HepG2 (cell line): ENCODE results near the gene EYA2. TPM values are rescaled to one million over a fixed set of nuclear protein-coding genes. Genes with fewer than 3 reads are reported as not detected.

Source experiments
- CERS6 ChIP-seq: sonication (generic); formaldehyde crosslinking; IDR thresholded peaks from 2 replicates; pipeline ENCODE4 v1.5.0; 2020; ENCODE audit warnings: missing genetic modification reagents
- EP300 ChIP-seq, 3 experiments: sonication (generic) in 1 of 3; formaldehyde crosslinking in 1 of 3; IDR thresholded peaks; 2 replicates each; pipeline versions ENCODE4 v1.5.1 to v1.6.1; 2011 to 2020; ENCODE audit warnings: low read depth in 2 of 3, low read length in 2 of 3, borderline replicate concordance in 1 of 3, improper control_type of control experiment in 1 of 3, mild to moderate bottlenecking in 1 of 3, missing genetic modification reagents in 1 of 3, moderate library complexity in 1 of 3
- IRF2 ChIP-seq: IDR thresholded peaks from 2 replicates; pipeline ENCODE4 v1.6.1; 2018; ENCODE audit warnings: missing genetic modification reagents, missing compliant biosample characterization
- RBAK ChIP-seq: sonication (generic); formaldehyde crosslinking; IDR thresholded peaks from 2 replicates; pipeline ENCODE4 v1.5.1; 2020; ENCODE audit warnings: mild to moderate bottlenecking, missing genetic modification reagents
- SNAPC4 ChIP-seq: sonication (generic); formaldehyde crosslinking; IDR thresholded peaks from 2 replicates; pipeline ENCODE4 v1.4.0; 2020; ENCODE audit warnings: mild to moderate bottlenecking, missing genetic modification reagents
- SOX5 ChIP-seq: IDR thresholded peaks from 2 replicates; pipeline ENCODE4 v1.6.1; 2016; ENCODE audit warnings: borderline replicate concordance
- TP53 ChIP-seq: sonication (generic); formaldehyde crosslinking; conservative IDR thresholded peaks from 2 replicates; pipeline ENCODE4 v1.4.0; 2020; ENCODE audit warnings: missing genetic modification reagents
- ZNF550 ChIP-seq: sonication (generic); formaldehyde crosslinking; IDR thresholded peaks from 2 replicates; pipeline ENCODE4 v1.4.0; 2020; ENCODE audit warnings: mild to moderate bottlenecking, missing genetic modification reagents, borderline replicate concordance
- ZNF687 ChIP-seq: sonication (generic); formaldehyde crosslinking; IDR thresholded peaks from 2 replicates; pipeline ENCODE4 v1.5.1; 2020; ENCODE audit warnings: mild to moderate bottlenecking, missing genetic modification reagents, moderate library complexity
- ZNF7 ChIP-seq: IDR thresholded peaks from 2 replicates; pipeline ENCODE4 v1.6.1; 2016; ENCODE audit warnings: missing biosample characterization, missing genetic modification reagents
- ZNF768 ChIP-seq: sonication (generic); formaldehyde crosslinking; IDR thresholded peaks from 2 replicates; pipeline ENCODE4 v1.4.0; 2020; ENCODE audit warnings: missing genetic modification reagents
- polyA plus RNA-seq, 8 experiments: library from polyadenylated mRNA; depleted of rRNA in 3 of 8; stranded (reverse) in 7 of 8; unstranded in 1 of 8; fragments of >200 nt; fragmentation: Illumina TruSeq in 4 of 8; extraction: Trizol in 4 of 8; gene quantifications; 2 replicates each; pipeline versions ENCODE4 v1.2.1 to v1.2.3, GENCODE V29; 2011 to 2016; ENCODE audit warnings: low read depth in 4 of 8, missing spikeins in 1 of 8, mixed read lengths in 1 of 8; ENCODE audit not compliant: insufficient read depth in 1 of 8
- total RNA-seq, 5 experiments: library from RNA; depleted of rRNA; stranded (reverse); fragments of >200 nt; fragmentation: Illumina TruSeq; extraction: Trizol; gene quantifications; 2 replicates each; pipeline ENCODE4 v1.2.3, GENCODE V29; 2016; ENCODE audit warnings: low read depth in 1 of 5
- TF ChIP-seq, protein P1 (sequence below): sonication (generic); formaldehyde crosslinking; IDR thresholded peaks from 2 replicates; pipeline ENCODE4 v1.8.0; 2022; ENCODE audit warnings: missing genetic modification reagents, mild to moderate bottlenecking, moderate library complexity, borderline replicate concordance
- TF ChIP-seq, protein P2 (sequence below): sonication (generic); formaldehyde crosslinking; IDR thresholded peaks from 2 replicates; pipeline ENCODE4 v1.4.0; 2020; ENCODE audit warnings: missing genetic modification reagents

The EYA2 gene
- total and polyA plus RNA-seq, 2 of the 13 experiments (the other 11 are each of a cell fraction or from before 2014, with no cell fraction given) = not detected

DNA sequence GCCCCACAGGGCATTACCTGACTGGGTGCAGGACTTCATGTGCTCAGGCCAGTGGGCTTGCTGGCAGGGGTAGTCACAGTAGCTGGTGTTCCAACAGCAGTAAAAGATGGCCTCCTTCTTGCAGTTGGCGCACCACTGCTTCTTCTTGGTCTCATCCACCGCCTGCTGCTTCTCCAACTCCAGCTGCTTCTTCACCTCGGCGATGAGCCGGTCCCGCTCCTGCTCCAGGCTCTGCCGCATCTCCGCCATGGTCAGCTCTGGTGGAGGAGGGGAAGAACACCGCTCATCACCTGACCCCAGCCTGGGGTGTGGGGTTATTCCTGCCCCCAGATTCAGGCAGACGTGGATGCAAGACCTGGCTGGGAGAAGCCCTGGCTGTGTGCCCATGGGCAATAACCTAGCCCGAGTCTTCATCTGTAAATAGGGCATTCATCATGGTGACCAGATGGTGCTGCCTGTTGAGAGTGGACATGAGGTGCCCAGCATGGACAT, 329.7 kb downstream of the EYA2 start (continued):
- TF ChIP-seq CERS6 (CRISPR knock-in tag) = 0 out of 2 replicates have a peak, but pooled peaks have one; percentile 3
- TF ChIP-seq, protein P1, sequence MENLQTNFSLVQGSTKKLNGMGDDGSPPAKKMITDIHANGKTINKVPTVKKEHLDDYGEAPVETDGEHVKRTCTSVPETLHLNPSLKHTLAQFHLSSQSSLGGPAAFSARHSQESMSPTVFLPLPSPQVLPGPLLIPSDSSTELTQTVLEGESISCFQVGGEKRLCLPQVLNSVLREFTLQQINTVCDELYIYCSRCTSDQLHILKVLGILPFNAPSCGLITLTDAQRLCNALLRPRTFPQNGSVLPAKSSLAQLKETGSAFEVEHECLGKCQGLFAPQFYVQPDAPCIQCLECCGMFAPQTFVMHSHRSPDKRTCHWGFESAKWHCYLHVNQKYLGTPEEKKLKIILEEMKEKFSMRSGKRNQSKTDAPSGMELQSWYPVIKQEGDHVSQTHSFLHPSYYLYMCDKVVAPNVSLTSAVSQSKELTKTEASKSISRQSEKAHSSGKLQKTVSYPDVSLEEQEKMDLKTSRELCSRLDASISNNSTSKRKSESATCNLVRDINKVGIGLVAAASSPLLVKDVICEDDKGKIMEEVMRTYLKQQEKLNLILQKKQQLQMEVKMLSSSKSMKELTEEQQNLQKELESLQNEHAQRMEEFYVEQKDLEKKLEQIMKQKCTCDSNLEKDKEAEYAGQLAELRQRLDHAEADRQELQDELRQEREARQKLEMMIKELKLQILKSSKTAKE (CRISPR knock-in tag) = 0 out of 2 replicates have a peak, but pooled peaks have one; percentile 14
- peak; percentile 60 for TF ChIP-seq ZNF687 (CRISPR knock-in tag)
- no peak for TF ChIP-seq SNAPC4
- TF ChIP-seq, protein P2, sequence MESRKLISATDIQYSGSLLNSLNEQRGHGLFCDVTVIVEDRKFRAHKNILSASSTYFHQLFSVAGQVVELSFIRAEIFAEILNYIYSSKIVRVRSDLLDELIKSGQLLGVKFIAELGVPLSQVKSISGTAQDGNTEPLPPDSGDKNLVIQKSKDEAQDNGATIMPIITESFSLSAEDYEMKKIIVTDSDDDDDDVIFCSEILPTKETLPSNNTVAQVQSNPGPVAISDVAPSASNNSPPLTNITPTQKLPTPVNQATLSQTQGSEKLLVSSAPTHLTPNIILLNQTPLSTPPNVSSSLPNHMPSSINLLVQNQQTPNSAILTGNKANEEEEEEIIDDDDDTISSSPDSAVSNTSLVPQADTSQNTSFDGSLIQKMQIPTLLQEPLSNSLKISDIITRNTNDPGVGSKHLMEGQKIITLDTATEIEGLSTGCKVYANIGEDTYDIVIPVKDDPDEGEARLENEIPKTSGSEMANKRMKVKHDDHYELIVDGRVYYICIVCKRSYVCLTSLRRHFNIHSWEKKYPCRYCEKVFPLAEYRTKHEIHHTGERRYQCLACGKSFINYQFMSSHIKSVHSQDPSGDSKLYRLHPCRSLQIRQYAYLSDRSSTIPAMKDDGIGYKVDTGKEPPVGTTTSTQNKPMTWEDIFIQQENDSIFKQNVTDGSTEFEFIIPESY (CRISPR knock-in tag) = peak; percentile 21; the same call in 1 of the 2 replicates
- TF ChIP-seq ZNF768 = peak; percentile 57
- no peak for TF ChIP-seq SOX5 (CRISPR knock-in tag)
- no peak; the same call in 1 of the 2 replicates for TF ChIP-seq RBAK (CRISPR knock-in tag)
- 0 out of 2 replicates have a peak, but pooled peaks have one; percentile 53 for TF ChIP-seq ZNF550 (CRISPR knock-in tag)
- TF ChIP-seq IRF2 (CRISPR knock-in tag) = no peak
- TF ChIP-seq ZNF7 (CRISPR knock-in tag) = no peak
- TF ChIP-seq TP53 = no peak
- 0 out of 4 replicates have a peak, but pooled peaks of 1 of the 2 experiments have one; percentile 23 for TF ChIP-seq EP300 (IDR thresholded peaks at IDR 0.05; ENCODE audit: low read depth in 2 of 2, low read length in 2 of 2)
- TF ChIP-seq EP300 (CRISPR knock-in tag; IDR thresholded peaks at IDR 0.05; ENCODE audit: borderline replicate concordance) = no peak
